Panc1 (cell line): ENCODE data around the gene CORIN.

Source experiments
- TF ChIP-seq, protein P1 (sequence below): fragments of 450-650 bp; IDR thresholded peaks from 2 replicates; pipeline ENCODE4 v1.5.1; 2017; ENCODE audit warnings: mild to moderate bottlenecking
- TF ChIP-seq, protein P2 (sequence below), 2 experiments: IDR thresholded peaks; 2 replicates each; pipeline ENCODE4 v1.6.1; 2011 to 2012; ENCODE audit warnings: low read depth in 2 of 2, control low read depth in 1 of 2, low read length in 1 of 2, mild to moderate bottlenecking in 1 of 2, moderate library complexity in 1 of 2; ENCODE audit not compliant: insufficient read depth in 1 of 2

DNA sequence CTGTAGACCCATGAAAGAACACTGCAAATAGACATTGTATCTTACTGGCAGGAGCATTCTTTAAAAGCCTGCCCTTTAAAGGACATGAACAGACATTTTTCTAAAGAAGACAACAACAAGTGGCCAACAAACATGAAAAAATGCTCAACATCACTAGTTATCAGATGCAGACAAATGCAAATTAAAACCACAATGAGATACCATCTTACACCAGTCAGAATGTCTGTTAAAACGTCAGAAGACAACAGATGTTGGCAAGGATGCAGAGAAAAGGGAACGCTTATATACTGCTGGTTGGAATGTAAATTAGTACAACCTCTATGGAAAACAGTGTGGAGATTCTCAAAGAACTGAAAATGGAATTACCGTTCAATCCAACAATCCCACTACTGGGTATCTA is 275.6 kb downstream of the CORIN start:
- TF ChIP-seq, protein P1, sequence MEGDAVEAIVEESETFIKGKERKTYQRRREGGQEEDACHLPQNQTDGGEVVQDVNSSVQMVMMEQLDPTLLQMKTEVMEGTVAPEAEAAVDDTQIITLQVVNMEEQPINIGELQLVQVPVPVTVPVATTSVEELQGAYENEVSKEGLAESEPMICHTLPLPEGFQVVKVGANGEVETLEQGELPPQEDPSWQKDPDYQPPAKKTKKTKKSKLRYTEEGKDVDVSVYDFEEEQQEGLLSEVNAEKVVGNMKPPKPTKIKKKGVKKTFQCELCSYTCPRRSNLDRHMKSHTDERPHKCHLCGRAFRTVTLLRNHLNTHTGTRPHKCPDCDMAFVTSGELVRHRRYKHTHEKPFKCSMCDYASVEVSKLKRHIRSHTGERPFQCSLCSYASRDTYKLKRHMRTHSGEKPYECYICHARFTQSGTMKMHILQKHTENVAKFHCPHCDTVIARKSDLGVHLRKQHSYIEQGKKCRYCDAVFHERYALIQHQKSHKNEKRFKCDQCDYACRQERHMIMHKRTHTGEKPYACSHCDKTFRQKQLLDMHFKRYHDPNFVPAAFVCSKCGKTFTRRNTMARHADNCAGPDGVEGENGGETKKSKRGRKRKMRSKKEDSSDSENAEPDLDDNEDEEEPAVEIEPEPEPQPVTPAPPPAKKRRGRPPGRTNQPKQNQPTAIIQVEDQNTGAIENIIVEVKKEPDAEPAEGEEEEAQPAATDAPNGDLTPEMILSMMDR = no peak
- TF ChIP-seq, protein P2, sequence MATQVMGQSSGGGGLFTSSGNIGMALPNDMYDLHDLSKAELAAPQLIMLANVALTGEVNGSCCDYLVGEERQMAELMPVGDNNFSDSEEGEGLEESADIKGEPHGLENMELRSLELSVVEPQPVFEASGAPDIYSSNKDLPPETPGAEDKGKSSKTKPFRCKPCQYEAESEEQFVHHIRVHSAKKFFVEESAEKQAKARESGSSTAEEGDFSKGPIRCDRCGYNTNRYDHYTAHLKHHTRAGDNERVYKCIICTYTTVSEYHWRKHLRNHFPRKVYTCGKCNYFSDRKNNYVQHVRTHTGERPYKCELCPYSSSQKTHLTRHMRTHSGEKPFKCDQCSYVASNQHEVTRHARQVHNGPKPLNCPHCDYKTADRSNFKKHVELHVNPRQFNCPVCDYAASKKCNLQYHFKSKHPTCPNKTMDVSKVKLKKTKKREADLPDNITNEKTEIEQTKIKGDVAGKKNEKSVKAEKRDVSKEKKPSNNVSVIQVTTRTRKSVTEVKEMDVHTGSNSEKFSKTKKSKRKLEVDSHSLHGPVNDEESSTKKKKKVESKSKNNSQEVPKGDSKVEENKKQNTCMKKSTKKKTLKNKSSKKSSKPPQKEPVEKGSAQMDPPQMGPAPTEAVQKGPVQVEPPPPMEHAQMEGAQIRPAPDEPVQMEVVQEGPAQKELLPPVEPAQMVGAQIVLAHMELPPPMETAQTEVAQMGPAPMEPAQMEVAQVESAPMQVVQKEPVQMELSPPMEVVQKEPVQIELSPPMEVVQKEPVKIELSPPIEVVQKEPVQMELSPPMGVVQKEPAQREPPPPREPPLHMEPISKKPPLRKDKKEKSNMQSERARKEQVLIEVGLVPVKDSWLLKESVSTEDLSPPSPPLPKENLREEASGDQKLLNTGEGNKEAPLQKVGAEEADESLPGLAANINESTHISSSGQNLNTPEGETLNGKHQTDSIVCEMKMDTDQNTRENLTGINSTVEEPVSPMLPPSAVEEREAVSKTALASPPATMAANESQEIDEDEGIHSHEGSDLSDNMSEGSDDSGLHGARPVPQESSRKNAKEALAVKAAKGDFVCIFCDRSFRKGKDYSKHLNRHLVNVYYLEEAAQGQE (IDR thresholded peaks at IDR 0.05; ENCODE audit: insufficient read depth in 1 of 2, low read depth in 2 of 2, low read length in 1 of 2) = no peak
